GM23338 (cell line): ENCODE results near the gene SRSF12. TPM values are rescaled to one million over a fixed set of nuclear protein-coding genes. Genes with fewer than 3 reads are reported as not detected.

Experiments used
- ATAC-seq: fragments of 200-7000 bp; cut with Tn5 transposase; 3 replicates; pipeline ENCODE4 v1.9.1; 2020
- DNase-seq: peaks from one replicate; pipeline ENCODE4 v3.0.0-alpha.2; 2015; ENCODE audit warnings: low spot score
- H2AFZ ChIP-seq: fragments of 200-600 bp; sonication (generic); 2 replicates; pipeline ENCODE4 v1.8.0; 2016; ENCODE audit warnings: antibody characterized with exemption, mild to moderate bottlenecking, moderate library complexity
- H3F3A ChIP-seq: fragments of 200-600 bp; sonication (generic); replicated peaks from 2 replicates; pipeline ENCODE4 v1.8.0; 2017; ENCODE audit warnings: antibody characterized with exemption, mixed run types, low read depth
- H3K27ac ChIP-seq: fragments of 200-600 bp; sonication (generic); 2 replicates; pipeline ENCODE4 v1.6.1; 2016; ENCODE audit warnings: low read depth
- H3K27me3 ChIP-seq: fragments of 200-600 bp; sonication (generic); 2 replicates; pipeline ENCODE4 v1.8.0; 2016; ENCODE audit warnings: mild to moderate bottlenecking, mixed run types, moderate library complexity; ENCODE audit not compliant: insufficient read depth
- H3K36me3 ChIP-seq: fragments of 200-600 bp; sonication (generic); 2 replicates; pipeline ENCODE4 v1.8.0; 2016; ENCODE audit warnings: mild to moderate bottlenecking; ENCODE audit not compliant: insufficient read depth
- H3K4me1 ChIP-seq: fragments of 200-600 bp; sonication (generic); 2 replicates; pipeline ENCODE4 v1.8.0; 2016; ENCODE audit warnings: mild to moderate bottlenecking, moderate library complexity; ENCODE audit not compliant: insufficient read depth
- H3K4me2 ChIP-seq: fragments of 200-600 bp; sonication (generic); 2 replicates; pipeline ENCODE4 v1.7.1; 2017; ENCODE audit warnings: mixed run types
- H3K4me3 ChIP-seq: fragments of 200-600 bp; sonication (generic); 2 replicates; pipeline ENCODE4 v1.6.1; 2016; ENCODE audit warnings: mixed run types
- H3K79me2 ChIP-seq: fragments of 200-600 bp; sonication (generic); replicated peaks from 2 replicates; pipeline ENCODE4 v1.8.0; 2017; ENCODE audit warnings: mild to moderate bottlenecking; ENCODE audit not compliant: insufficient read depth
- H3K9me2 ChIP-seq: fragments of 200-600 bp; sonication (generic); 2 replicates; pipeline ENCODE4 v1.8.0; 2017; ENCODE audit not compliant: insufficient read depth
- H4K20me1 ChIP-seq: fragments of 200-600 bp; sonication (generic); replicated peaks from 2 replicates; pipeline ENCODE4 v1.8.0; 2017; ENCODE audit warnings: mild to moderate bottlenecking; ENCODE audit not compliant: insufficient read depth
- H3K27ac Mint-ChIP-seq: 2 replicates; pipeline ENCODE4 v1.8.0; 2020; ENCODE audit warnings: inconsistent platforms, mild to moderate bottlenecking, moderate library complexity, mixed read lengths
- H3K27me3 Mint-ChIP-seq: 3 replicates; pipeline ENCODE4 v1.8.0; 2022; ENCODE audit warnings: low read depth, mild to moderate bottlenecking, moderate library complexity, mixed read lengths, inconsistent platforms; ENCODE audit not compliant: insufficient read depth, poor library complexity
- H3K36me3 Mint-ChIP-seq: 3 replicates; pipeline ENCODE4 v1.8.0; 2021; ENCODE audit warnings: low read depth, mild to moderate bottlenecking, inconsistent platforms, moderate library complexity, mixed read lengths
- H3K4me1 Mint-ChIP-seq: 3 replicates; pipeline ENCODE4 v1.8.0; 2020; ENCODE audit warnings: mild to moderate bottlenecking, inconsistent platforms, mixed read lengths
- H3K4me3 Mint-ChIP-seq: 3 replicates; pipeline ENCODE4 v1.8.0; 2021; ENCODE audit warnings: moderate library complexity, mild to moderate bottlenecking, inconsistent platforms, mixed read lengths
- H3K9me3 Mint-ChIP-seq: 3 replicates; pipeline ENCODE4 v1.8.0; 2020; ENCODE audit warnings: moderate library complexity, mild to moderate bottlenecking, inconsistent platforms, mixed read lengths
- EZH2phosphoT487 ChIP-seq: fragments of 200-600 bp; sonication (generic); IDR thresholded peaks from one replicate; pipeline ENCODE4 v1.8.1; 2018; ENCODE audit warnings: antibody characterized with exemption; ENCODE audit not compliant: unreplicated experiment
- NANOG ChIP-seq: IDR thresholded peaks from 2 replicates; pipeline ENCODE4 v1.6.1; 2016; ENCODE audit warnings: antibody characterized with exemption, borderline replicate concordance
- STAT1 ChIP-seq: IDR thresholded peaks from one replicate; pipeline ENCODE4 v1.6.1; 2016; ENCODE audit warnings: antibody characterized with exemption; ENCODE audit not compliant: unreplicated experiment
- polyA plus RNA-seq: library from polyadenylated mRNA; unstranded; fragments of >200 nt; fragmentation: Nextera tagmentation; extraction: Ambion mirVana; gene quantifications from 2 replicates; pipeline ENCODE4 v1.2.1, GENCODE V29; 2016
- total RNA-seq: library from RNA; depleted of rRNA; stranded (reverse); fragments of >200 nt; shearing (Covaris generic); gene quantifications from 2 replicates; pipeline ENCODE4 v1.2.3, GENCODE V29; 2014
- TF ChIP-seq, protein P1 (sequence below): fragments of 250-450 bp; sonication (Bioruptor Pico); IDR thresholded peaks from 2 replicates; pipeline ENCODE4 v1.5.0; 2020; ENCODE audit warnings: mild to moderate bottlenecking, moderate library complexity
- TF ChIP-seq, protein P2 (sequence below): IDR thresholded peaks from 2 replicates; pipeline ENCODE4 v1.6.1; 2016; ENCODE audit warnings: antibody characterized with exemption

SRSF12 gene
- total and polyA plus RNA-seq, 2 experiments from 2014 or later, result 3.6 TPM

DNA sequence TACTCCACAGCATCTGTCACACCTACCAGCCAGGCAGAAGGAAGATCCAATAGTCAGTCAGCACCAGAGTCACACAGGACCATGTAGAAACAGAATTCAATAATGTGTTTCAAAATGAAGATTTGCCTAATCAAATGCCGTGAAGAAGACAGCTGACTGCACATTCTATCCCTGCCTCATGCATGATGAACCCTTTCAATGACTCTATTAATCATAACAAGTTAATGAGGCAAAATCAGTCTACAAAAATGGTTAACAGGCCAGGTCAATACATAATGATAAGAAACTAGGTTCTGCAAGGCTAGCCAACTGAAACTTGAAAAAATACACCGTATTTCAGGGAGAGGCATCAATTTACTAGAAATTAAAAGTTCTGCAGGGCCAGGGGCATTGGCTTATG, 44.0 kb downstream of the SRSF12 start:
- Histone ChIP-seq H3F3A (no peaks in the 10 kb centered on the region), H3K36me3 (no peaks in the 10 kb centered on the region; the same call in 1 of the 2 replicates), H3K4me2 (no peak overlapping the region), H3K27me3 (peaks cover 5% of the 10 kb centered on the region; the same call in 1 of the 2 replicates), H4K20me1 (no peaks in the 10 kb centered on the region), H3K4me1 (0 out of 2 replicates have a peak, but pooled peaks cover 3% of the 10 kb centered on the region), H3K27ac (no peak overlapping the region), H3K4me3 (no peak overlapping the region), H2AFZ (no peak overlapping the region), H3K9me2 (no peaks in the 10 kb centered on the region), H3K79me2 (no peaks in the 10 kb centered on the region)
- H3K27ac Mint-ChIP-seq, result no peak overlapping the region
- no peak for ATAC-seq
- H3K4me1 Mint-ChIP-seq, result peaks cover 3% of the 10 kb centered on the region; the same call in 1 of the 3 replicates
- TF ChIP-seq, protein P1, sequence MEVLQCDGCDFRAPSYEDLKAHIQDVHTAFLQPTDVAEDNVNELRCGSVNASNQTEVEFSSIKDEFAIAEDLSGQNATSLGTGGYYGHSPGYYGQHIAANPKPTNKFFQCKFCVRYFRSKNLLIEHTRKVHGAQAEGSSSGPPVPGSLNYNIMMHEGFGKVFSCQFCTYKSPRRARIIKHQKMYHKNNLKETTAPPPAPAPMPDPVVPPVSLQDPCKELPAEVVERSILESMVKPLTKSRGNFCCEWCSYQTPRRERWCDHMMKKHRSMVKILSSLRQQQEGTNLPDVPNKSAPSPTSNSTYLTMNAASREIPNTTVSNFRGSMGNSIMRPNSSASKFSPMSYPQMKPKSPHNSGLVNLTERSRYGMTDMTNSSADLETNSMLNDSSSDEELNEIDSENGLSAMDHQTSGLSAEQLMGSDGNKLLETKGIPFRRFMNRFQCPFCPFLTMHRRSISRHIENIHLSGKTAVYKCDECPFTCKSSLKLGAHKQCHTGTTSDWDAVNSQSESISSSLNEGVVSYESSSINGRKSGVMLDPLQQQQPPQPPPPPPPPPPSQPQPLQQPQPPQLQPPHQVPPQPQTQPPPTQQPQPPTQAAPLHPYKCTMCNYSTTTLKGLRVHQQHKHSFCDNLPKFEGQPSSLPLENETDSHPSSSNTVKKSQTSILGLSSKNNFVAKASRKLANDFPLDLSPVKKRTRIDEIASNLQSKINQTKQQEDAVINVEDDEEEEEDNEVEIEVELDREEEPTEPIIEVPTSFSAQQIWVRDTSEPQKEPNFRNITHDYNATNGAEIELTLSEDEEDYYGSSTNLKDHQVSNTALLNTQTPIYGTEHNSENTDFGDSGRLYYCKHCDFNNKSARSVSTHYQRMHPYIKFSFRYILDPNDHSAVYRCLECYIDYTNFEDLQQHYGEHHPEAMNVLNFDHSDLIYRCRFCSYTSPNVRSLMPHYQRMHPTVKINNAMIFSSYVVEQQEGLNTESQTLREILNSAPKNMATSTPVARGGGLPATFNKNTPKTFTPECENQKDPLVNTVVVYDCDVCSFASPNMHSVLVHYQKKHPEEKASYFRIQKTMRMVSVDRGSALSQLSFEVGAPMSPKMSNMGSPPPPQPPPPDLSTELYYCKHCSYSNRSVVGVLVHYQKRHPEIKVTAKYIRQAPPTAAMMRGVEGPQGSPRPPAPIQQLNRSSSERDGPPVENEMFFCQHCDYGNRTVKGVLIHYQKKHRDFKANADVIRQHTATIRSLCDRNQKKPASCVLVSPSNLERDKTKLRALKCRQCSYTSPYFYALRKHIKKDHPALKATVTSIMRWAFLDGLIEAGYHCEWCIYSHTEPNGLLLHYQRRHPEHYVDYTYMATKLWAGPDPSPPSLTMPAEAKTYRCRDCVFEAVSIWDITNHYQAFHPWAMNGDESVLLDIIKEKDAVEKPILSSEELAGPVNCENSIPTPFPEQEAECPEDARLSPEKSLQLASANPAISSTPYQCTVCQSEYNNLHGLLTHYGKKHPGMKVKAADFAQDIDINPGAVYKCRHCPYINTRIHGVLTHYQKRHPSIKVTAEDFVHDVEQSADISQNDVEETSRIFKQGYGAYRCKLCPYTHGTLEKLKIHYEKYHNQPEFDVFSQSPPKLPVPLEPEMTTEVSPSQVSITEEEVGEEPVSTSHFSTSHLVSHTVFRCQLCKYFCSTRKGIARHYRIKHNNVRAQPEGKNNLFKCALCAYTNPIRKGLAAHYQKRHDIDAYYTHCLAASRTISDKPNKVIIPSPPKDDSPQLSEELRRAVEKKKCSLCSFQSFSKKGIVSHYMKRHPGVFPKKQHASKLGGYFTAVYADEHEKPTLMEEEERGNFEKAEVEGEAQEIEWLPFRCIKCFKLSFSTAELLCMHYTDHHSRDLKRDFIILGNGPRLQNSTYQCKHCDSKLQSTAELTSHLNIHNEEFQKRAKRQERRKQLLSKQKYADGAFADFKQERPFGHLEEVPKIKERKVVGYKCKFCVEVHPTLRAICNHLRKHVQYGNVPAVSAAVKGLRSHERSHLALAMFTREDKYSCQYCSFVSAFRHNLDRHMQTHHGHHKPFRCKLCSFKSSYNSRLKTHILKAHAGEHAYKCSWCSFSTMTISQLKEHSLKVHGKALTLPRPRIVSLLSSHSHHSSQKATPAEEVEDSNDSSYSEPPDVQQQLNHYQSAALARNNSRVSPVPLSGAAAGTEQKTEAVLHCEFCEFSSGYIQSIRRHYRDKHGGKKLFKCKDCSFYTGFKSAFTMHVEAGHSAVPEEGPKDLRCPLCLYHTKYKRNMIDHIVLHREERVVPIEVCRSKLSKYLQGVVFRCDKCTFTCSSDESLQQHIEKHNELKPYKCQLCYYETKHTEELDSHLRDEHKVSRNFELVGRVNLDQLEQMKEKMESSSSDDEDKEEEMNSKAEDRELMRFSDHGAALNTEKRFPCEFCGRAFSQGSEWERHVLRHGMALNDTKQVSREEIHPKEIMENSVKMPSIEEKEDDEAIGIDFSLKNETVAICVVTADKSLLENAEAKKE (CRISPR knock-in tag), result no peak
- no peak for TF ChIP-seq NANOG
- TF ChIP-seq, protein P2, sequence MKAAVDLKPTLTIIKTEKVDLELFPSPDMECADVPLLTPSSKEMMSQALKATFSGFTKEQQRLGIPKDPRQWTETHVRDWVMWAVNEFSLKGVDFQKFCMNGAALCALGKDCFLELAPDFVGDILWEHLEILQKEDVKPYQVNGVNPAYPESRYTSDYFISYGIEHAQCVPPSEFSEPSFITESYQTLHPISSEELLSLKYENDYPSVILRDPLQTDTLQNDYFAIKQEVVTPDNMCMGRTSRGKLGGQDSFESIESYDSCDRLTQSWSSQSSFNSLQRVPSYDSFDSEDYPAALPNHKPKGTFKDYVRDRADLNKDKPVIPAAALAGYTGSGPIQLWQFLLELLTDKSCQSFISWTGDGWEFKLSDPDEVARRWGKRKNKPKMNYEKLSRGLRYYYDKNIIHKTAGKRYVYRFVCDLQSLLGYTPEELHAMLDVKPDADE, result no peak
- TF ChIP-seq STAT1, result no peak
- no peak for TF ChIP-seq EZH2phosphoT487
- peaks cover 3% of the 10 kb centered on the region; the same call in 1 of the 3 replicates for H3K36me3 Mint-ChIP-seq
- H3K27me3 Mint-ChIP-seq, result peaks cover 6% of the 10 kb centered on the region
- peaks cover 9% of the 10 kb centered on the region for H3K9me3 Mint-ChIP-seq
- no peak for DNase-seq
- H3K4me3 Mint-ChIP-seq, result no peak overlapping the region
